ENCODE measurements around the gene LRIG1. TPM values are rescaled to one million over a fixed set of nuclear protein-coding genes. Genes with fewer than 3 reads are reported as not detected.

LRIG1 gene
- total RNA-seq, 1 experiment from 2014 or later, result 17.2 TPM

DNA sequence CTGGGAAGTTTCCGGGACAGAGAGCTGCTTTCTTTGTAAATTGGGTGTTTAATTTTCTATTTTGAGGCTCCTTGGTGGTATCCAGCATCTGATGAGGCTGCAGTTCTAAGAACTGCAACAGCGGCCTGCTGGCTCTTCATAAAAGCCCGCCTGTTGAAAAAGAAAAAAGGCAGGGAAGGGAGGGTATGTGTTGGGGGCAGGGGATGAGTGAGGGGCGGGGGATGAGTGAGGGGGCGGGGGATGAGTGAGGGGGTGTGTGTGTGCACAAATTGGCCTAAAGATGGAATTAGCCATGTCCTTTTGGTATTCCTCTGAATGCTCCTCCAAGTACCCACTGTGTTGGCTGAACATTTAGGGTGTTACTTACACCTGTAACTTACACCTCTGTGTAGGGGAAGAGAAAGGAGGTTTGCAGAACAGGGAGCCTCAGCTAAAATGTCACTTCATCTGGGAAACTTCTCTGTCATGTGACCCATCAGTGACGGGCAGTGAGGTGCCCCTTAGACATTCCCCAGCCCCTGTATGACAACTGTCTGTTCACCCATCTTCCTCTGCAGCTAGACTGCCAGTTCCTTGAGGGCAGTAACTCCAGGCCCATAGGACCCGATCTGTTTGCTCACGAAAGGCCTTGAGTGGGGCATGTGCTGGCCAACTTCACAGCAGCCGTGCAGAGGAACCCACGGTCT lies 57.6 kb downstream of the LRIG1 start:
- Mint-ChIP-seq H3K4me1 (ENCODE audit: insufficient read depth, unreplicated experiment) (peaks cover 32% of the 10 kb centered on the region), H3K9me3 (ENCODE audit: unreplicated experiment) (no peaks in the 10 kb centered on the region), H3K36me3 (ENCODE audit: insufficient read depth, unreplicated experiment) (no peaks in the 10 kb centered on the region), H3K4me3 (ENCODE audit: unreplicated experiment) (no peak overlapping the region), H3K27me3 (ENCODE audit: insufficient read depth, unreplicated experiment) (no peaks in the 10 kb centered on the region), H3K27ac (ENCODE audit: low read depth, unreplicated experiment) (no peak overlapping the region)
- ChIA-PET CTCF (interaction anchor here (0.7 to 1.7 kb wide), 3 partner anchors 15 to 378 kb away, joined by 3 to 7 read pairs (median 3); no protein-coding TSS in a partner anchor), POLR2A (interaction anchor here (1.4 to 2.1 kb wide), 3 partner anchors 7 to 28 kb away, joined by 4 to 11 read pairs (median 4); no protein-coding TSS in a partner anchor)
- intact Hi-C loops (cut with micrococcal nuclease), result no loop called here
- DNase-seq (ENCODE audit: unreplicated experiment), result no peak
- TF ChIP-seq, protein P1, sequence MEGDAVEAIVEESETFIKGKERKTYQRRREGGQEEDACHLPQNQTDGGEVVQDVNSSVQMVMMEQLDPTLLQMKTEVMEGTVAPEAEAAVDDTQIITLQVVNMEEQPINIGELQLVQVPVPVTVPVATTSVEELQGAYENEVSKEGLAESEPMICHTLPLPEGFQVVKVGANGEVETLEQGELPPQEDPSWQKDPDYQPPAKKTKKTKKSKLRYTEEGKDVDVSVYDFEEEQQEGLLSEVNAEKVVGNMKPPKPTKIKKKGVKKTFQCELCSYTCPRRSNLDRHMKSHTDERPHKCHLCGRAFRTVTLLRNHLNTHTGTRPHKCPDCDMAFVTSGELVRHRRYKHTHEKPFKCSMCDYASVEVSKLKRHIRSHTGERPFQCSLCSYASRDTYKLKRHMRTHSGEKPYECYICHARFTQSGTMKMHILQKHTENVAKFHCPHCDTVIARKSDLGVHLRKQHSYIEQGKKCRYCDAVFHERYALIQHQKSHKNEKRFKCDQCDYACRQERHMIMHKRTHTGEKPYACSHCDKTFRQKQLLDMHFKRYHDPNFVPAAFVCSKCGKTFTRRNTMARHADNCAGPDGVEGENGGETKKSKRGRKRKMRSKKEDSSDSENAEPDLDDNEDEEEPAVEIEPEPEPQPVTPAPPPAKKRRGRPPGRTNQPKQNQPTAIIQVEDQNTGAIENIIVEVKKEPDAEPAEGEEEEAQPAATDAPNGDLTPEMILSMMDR (IDR thresholded peaks at IDR 0.05; ENCODE audit: unreplicated experiment), result no peak
- BruUV-seq (replicated peaks), result no TSS peak

DNA sequence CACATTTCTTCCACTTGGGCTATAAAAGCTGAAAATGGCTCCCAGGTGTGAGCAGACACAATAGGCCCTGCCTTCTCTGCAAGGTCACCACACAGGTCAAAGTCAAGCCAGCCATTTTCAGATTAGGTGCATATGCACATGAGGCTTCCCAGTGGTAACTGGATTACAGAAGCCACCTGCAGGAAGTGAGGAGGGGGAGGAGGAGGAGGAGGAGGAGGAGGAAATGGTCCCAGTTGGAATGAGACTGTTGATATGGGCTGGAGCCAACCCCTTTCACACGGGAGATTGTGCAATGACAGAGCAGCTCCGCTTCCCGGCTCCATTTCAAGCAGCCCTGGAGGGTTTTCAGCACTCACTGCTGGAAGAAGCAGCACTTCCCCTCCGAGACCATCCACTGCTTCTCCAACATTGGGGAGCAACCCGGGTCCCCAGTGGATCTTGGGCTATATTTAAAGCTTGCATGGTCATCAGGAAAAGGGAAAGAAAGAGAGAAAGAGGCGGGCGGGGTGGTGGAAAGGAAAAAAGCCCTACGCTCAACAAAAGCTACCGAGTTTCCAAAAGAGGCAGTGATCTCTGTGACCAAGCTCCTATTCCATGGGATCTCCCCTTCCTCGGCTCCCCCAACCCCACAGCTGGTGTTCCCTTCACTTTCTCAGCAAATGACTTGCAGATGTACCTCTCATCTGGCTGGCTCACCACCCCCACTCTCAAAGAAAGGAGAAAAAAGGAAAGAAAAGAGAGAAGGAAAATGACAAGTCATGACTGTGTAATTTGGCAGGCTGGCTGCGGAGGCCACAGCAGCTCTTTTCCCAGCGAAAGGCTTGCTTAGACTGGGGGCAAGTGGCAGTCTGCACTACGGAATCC lies 58.3 kb downstream of the LRIG1 start:
- peak overlapping the region; percentile 51 for H3K4me3 Mint-ChIP-seq (ENCODE audit: unreplicated experiment)
- DNase-seq (ENCODE audit: unreplicated experiment), result peak; percentile 90
- H3K4me1 Mint-ChIP-seq (ENCODE audit: insufficient read depth, unreplicated experiment), result peaks cover 36% of the 10 kb centered on the region
- no peaks in the 10 kb centered on the region for H3K9me3 Mint-ChIP-seq (ENCODE audit: unreplicated experiment)
- POLR2A ChIA-PET, result interaction anchor here (0.9 to 2.1 kb wide), 8 partner anchors 8 to 362 kb away, joined by 3 to 11 read pairs (median 4); no protein-coding TSS in a partner anchor
- BruUV-seq (replicated peaks), result no TSS peak
- peak overlapping the region; percentile 89 for H3K27ac Mint-ChIP-seq (ENCODE audit: low read depth, unreplicated experiment)
- no peaks in the 10 kb centered on the region for H3K27me3 Mint-ChIP-seq (ENCODE audit: insufficient read depth, unreplicated experiment)
- no peaks in the 10 kb centered on the region for H3K36me3 Mint-ChIP-seq (ENCODE audit: insufficient read depth, unreplicated experiment)
- intact Hi-C loops (cut with micrococcal nuclease), result no loop called here
- TF ChIP-seq, protein P1 (IDR thresholded peaks at IDR 0.05; ENCODE audit: unreplicated experiment), result no peak
- CTCF ChIA-PET, result interaction anchor here (0.5 to 1.7 kb wide), 6 partner anchors 11 to 379 kb away, joined by 3 to 7 read pairs (median 3); no protein-coding TSS in a partner anchor

DNA sequence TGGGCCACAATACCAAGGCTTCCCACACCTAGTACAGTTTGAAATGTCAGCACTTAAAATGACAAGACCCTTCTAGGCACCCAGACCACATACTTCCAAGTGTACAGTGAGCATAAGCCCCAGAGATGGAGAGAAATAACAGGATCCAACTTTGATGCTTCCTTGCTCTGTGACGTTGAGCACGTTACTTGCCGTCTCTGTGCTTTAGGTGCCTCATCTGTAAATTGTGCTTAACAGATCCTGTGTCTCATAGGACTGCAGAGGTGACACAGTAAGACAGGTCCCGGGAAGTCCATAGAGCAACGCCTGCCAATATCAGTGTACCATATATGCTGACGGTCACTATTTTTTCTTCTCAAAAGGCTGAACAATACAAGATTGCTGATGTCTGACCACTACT lies 59.1 kb downstream of the LRIG1 start:
- Mint-ChIP-seq H3K36me3 (ENCODE audit: insufficient read depth, unreplicated experiment) (no peaks in the 10 kb centered on the region), H3K27ac (ENCODE audit: low read depth, unreplicated experiment) (peak overlapping the region; percentile 89), H3K4me1 (ENCODE audit: insufficient read depth, unreplicated experiment) (peaks cover 42% of the 10 kb centered on the region), H3K9me3 (ENCODE audit: unreplicated experiment) (no peaks in the 10 kb centered on the region), H3K4me3 (ENCODE audit: unreplicated experiment) (no peak overlapping the region), H3K27me3 (ENCODE audit: insufficient read depth, unreplicated experiment) (no peaks in the 10 kb centered on the region)
- DNase-seq (ENCODE audit: unreplicated experiment), result no peak
- TF ChIP-seq, protein P1 (IDR thresholded peaks at IDR 0.05; ENCODE audit: unreplicated experiment), result no peak
- CTCF ChIA-PET, result interaction anchor here (0.8 to 1.7 kb wide), 4 partner anchors 34 to 381 kb away, joined by 3 to 7 read pairs (median 4); no protein-coding TSS in a partner anchor
- POLR2A ChIA-PET, result interaction anchor here (0.7 to 2.1 kb wide), 12 partner anchors 9 to 362 kb away, joined by 3 to 11 read pairs (median 4); no protein-coding TSS in a partner anchor
- intact Hi-C loops (cut with micrococcal nuclease), result no loop called here
- BruUV-seq (replicated peaks), result no TSS peak

DNA sequence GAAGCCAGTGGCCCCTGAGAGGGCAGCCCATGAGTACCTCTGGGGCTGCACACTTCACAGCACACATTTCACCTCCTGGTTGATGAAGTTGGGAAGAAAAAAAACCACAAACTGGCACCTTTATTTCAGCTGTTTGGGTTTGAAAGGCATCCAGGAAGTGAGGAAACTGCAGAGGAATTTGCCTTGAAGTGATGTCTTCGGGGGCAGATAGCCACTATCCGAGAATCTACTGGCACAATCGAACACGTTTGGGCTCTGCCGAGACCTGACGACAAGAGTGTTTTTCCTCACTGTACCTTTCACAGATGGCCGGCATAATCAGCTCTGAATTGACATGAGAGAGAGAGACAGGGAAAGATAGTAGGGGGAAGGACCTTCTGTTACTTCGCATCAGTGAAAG lies 59.7 kb downstream of the LRIG1 start:
- TF ChIP-seq, protein P1 (IDR thresholded peaks at IDR 0.05; ENCODE audit: unreplicated experiment), result no peak
- DNase-seq (ENCODE audit: unreplicated experiment), result peak; percentile 69
- CTCF ChIA-PET, result interaction anchor here (0.8 to 1.2 kb wide), 3 partner anchors 286 to 382 kb away, joined by 3 to 4 read pairs (median 3); no protein-coding TSS in a partner anchor
- H3K27ac Mint-ChIP-seq (ENCODE audit: low read depth, unreplicated experiment), result peak overlapping the region; percentile 86
- BruUV-seq (replicated peaks), result no TSS peak
- intact Hi-C loops (cut with micrococcal nuclease), result no loop called here
- H3K4me3 Mint-ChIP-seq (ENCODE audit: unreplicated experiment), result peak overlapping the region; percentile 50
- no peaks in the 10 kb centered on the region for H3K36me3 Mint-ChIP-seq (ENCODE audit: insufficient read depth, unreplicated experiment)
- POLR2A ChIA-PET, result interaction anchor here (0.7 to 1.3 kb wide), 7 partner anchors 12 to 220 kb away, joined by 3 to 6 read pairs (median 3); no protein-coding TSS in a partner anchor
- no peaks in the 10 kb centered on the region for H3K9me3 Mint-ChIP-seq (ENCODE audit: unreplicated experiment)
- H3K27me3 Mint-ChIP-seq (ENCODE audit: insufficient read depth, unreplicated experiment), result no peaks in the 10 kb centered on the region
- peaks cover 42% of the 10 kb centered on the region for H3K4me1 Mint-ChIP-seq (ENCODE audit: insufficient read depth, unreplicated experiment)

Data from MCF 10A (cell line).